HG03439 (cell line): ENCODE data around the gene RANBP3.
"Not testable (repeated sequence)": the region's sequence is repeated elsewhere in the genome, so short reads cannot be mapped to it uniquely, and the experiment has no call there.

Source experiments
- ATAC-seq: cut with Tn5 transposase; IDR thresholded peaks from one replicate; pipeline ENCODE4 v1.9.1; 2021; ENCODE audit warnings: mild to moderate bottlenecking, moderate library complexity; ENCODE audit not compliant: unreplicated experiment

Gene RANBP3

GRCh38 chr19:5967994-5968430, 9.9 kb downstream of the RANBP3 start:
- ATAC-seq = no peak

- ATAC-seq = no peak
Measured at GRCh38 chr19:5967571-5967970, 10.4 kb downstream of the RANBP3 start.

GRCh38 chr19:5966941-5967340, 11.0 kb downstream of the RANBP3 start:
- ATAC-seq = no peak

DNA sequence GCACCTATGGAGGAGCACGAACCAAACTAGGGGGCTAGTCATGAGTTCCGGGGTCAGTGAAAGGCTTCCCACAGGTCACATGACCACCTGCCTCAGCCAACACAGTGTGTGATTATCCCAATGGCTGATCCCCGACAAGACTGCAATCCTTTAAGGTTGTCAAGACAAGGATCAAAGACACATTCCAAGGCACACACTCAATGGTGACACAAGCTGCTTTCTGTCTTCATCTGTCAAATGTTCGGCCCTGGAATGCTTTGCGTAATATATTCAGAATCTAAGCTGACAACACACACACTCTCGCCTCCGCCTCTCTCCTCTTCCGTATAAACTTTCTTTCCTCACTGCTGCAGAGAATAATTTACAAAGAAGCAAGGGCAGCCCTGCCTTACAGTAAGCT, 11.7 kb downstream of the RANBP3 start:
- no peak for ATAC-seq

- ATAC-seq = no peak
Measured at GRCh38 chr19:5964816-5965565, 12.9 kb downstream of the RANBP3 start.

DNA sequence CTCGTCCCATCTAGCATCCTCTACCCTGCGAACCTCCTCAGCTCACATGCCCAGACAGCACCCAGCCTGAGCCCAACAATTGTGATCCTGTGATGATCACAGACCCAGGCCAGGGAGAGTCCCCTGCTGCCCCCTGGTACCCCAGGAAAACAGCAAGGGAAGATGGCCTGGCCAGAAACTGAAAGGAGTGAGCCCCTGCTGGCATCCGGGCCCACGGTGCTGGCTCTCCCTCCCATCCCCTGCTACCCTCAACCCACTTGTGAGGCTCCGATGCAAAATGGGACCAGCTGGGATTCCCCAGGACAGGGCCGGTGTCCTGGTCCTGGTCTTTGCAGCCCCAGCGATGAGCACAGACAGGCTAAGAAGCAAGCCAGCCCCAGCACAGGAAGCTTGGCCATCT, 14.1 kb downstream of the RANBP3 start:
- no peak for ATAC-seq

DNA sequence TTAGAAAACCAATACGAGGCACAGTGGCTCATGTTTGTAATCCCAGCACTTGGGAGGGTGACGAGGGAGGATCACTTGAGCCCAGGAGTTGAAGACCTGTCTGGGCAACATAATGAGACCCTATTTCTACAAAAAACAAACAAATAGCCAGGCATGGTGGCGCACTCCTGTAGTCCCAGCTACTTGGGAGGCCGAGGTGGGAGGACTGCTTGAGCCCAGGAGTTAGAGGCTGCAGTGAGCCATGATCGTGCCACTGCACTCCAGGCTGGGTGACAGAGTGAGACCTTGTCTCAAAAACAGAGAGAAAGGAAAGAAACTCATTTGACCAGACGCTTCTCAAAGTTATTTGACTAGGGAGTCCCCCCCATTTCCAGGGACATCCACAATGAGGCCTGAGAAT, 14.7 kb downstream of the RANBP3 start:
- not testable (repeated sequence) for ATAC-seq

GRCh38 chr19:5961969-5962945, 15.7 kb downstream of the RANBP3 start:
- no peak for ATAC-seq

GRCh38 chr19:5961641-5961968, 16.3 kb downstream of the RANBP3 start:
- ATAC-seq = not testable (repeated sequence)

DNA sequence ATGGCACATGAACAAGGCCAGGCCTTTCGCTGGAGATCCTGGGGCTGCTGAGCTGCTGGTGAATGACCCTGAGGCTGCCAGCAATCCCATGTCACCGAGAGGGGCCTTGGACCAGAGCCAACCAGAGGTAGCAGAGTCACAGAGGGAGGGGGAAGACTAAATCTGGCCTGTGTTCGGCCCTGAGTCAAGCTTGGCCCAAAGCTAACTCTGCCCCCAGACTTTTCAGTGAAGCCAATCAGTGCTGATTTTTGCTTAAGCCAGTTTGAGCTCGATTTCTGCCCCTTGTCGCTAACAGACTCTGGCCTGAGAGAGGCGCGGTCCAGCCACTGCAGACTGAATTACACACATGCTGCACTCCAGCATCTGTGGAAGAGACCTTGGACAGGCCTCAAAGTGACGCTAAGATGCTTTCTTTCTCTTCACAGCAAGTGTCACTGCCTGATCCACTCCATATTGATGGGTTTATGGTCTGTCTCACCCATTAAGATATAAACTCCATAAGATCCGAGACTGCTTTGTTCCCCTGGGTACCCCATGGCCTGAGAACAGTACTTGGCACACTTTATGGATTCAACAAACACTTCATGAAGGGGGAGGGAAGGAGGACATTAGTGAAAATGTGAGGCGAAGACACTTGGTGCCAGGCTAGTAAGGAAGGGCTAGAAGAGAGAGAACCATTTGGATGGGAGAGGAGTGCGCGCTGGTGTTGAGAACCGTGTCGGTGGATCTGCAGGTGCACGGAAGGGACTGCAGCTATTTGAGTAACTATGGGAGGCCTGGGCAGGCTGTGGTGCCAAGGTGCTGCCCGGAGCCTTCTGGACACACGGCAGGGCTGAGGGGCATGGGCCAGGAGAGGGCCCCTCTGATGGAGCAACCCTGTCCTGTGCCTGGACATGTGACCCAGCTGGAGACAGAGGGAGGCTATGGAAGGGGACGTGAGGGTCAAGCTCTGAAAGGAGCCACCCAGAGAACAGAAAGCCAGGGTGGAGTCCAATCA, 17.6 kb downstream of the RANBP3 start:
- ATAC-seq = no peak

GRCh38 chr19:5959260-5960004, 18.5 kb downstream of the RANBP3 start:
- no peak for ATAC-seq

DNA sequence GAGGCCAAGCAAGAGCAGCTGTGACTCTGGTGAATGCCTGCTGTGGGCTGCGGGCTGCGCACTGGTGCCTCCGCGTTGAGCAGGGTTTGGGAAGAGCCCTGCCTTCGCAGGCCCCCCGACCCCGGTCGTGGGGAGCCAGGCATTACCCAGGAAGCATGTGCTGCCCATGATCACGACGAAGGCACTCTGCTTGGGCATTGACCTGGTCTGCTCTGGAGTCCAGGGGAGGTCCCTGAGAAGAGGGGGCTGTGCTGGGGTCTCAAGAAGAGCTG, 19.2 kb downstream of the RANBP3 start:
- ATAC-seq = no peak

DNA sequence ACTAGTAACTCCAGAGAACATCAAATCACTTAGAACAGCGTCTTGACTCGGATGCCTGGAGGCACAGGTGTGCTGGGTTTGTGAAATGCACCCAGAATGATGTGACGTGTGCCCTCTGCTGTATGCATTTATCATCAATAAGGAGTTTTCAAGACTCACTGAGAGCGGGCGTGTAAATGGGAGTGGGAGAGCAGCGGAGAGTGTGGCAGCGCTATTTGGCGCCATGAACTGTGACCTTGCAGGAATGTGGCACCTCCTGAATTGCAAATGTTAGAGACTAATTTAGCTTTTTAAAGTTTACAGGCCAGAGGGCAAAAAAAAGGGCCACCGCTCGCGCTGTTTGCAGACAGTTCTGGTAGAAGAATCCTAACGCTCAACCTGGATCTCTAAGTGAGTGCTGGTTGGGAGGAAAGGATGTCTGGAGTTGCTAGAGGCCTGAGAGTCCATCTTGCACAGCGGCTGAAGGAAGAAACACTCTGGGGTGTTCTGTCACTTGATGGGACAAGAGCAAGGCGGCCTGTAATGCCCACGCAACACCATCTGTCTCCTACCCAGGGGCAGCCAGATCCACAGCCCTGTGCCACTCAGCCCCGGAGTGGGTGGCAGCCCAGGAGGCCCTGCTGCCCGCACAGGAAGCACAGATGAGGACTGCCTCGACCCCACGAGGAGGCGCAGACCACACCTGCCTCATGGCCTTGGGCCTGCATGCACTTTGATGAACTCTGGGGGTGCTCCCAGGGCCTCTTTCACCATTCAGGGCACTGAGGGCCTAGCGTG, 19.7 kb downstream of the RANBP3 start:
- no peak for ATAC-seq

- ATAC-seq = no peak
Measured at GRCh38 chr19:5957170-5957569, 20.8 kb downstream of the RANBP3 start.

DNA sequence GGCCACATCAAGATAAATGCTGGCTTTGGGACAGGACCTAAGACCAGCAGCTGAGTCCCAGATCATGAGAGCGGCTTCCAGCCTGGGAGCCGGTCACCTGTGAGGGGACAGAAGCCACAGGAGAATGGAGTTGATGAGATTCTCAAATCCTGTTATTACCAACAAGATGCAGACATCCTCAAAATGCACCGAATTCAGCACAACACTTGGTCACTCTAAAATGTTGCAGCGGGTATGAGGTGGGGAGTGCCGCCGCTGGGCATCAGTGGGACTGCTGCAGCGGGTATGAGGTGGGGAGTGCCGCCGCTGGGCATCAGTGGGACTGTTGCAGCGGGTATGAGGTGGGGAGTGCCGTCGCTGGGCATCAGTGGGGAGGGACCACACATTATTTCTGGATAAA, 21.2 kb downstream of the RANBP3 start:
- ATAC-seq = no peak

DNA sequence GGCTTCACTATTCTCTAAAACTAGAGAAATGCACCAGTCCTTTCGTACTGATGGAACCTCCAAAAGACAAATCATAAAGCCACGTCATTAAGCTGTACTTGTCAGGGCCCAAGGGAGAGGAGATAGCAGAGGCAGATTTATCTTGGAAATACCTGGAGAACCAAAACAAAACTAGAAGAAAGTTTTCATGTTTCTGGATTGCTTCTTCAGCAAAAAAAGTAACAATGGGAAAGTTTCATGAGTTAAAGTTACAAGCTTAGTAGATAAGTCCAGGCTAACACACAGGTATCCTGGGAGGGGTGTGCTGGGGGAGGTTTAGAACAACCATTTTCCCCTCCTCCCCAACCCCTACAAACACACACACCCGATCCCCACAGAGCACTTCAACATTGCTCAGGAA, 21.6 kb downstream of the RANBP3 start:
- ATAC-seq = no peak

DNA sequence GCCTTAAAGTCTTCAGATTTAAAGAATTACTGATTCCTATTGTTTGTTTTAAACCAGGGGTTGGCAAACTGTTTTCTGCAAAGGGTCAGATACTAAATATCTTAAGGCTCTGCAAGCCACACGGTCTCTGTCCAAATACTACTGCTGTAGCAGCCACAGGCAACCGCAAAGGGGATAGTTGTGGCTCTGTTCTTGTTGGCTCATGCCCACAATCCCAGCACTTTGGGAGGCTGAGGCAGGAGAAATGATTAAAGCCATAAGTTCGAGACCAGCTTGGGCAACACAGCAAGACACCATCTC, 22.4 kb downstream of the RANBP3 start:
- no peak for ATAC-seq

DNA sequence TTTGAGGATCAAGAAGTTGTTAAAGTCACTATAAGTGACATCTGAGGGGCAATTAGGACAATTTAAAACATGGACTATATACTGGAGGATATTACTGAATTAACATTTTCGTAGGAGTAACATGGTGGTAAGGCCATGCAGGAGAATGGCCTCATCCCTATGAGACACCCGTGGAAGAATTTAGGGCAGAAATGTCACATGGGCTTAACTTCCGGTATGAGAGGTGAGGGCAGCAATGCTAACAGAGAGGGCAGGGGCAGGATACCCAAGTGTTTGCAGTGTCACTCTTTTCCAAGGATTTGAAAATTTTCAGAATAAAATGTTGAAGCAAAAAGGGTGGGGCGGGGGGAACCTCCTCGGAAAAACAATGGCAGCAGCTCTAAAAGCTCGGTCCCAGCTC, 23.6 kb downstream of the RANBP3 start:
- ATAC-seq = no peak

GRCh38 chr19:5953680-5954213, 24.2 kb downstream of the RANBP3 start:
- no peak for ATAC-seq
